ENCODE results near the gene FGF2. TPM values are rescaled to one million over a fixed set of nuclear protein-coding genes. Genes with fewer than 3 reads are reported as not detected.
A peak's percentile ranks its signal among the peaks of the same experiment; 100 is the strongest.

The FGF2 gene
- total RNA-seq, 1 experiment from 2014 or later, result 99.0 TPM

- no peak overlapping the region for H2AK5ac ChIP-seq (ENCODE audit: insufficient read length, low read length)
- H3K9me3 ChIP-seq (ENCODE audit: control insufficient read depth, low read depth, low read length), result no peaks in the 10 kb centered on the region
- no peak overlapping the region for H2AFZ ChIP-seq (ENCODE audit: low read length)
- H2BK20ac ChIP-seq (ENCODE audit: low read depth, low read length, poor library complexity, severe bottlenecking), result no peak overlapping the region
- no peak overlapping the region for H2BK120ac ChIP-seq (ENCODE audit: low read depth, low read length, poor library complexity, severe bottlenecking)
- H4K20me1 ChIP-seq (ENCODE audit: control insufficient read depth, insufficient read depth, insufficient read length), result no peaks in the 10 kb centered on the region
- H3K23me2 ChIP-seq (ENCODE audit: insufficient read length, low read depth, low read length, poor library complexity, severe bottlenecking), result no peaks in the 10 kb centered on the region
- H3K27me3 ChIP-seq (ENCODE audit: insufficient read depth, low read length), result no peaks in the 10 kb centered on the region
- H2BK5ac ChIP-seq (ENCODE audit: insufficient read length, low read length), result no peak overlapping the region
- Mint-ChIP-seq H3K4me1 (peaks cover 24 to 34% of the 10 kb centered on the region in 2 experiments), H3K27me3 (ENCODE audit: low read depth) (no peaks in the 10 kb centered on the region), H3K36me3 (ENCODE audit: insufficient read depth in 1 of 3, low read depth in 3 of 3) (peaks cover 7 to 30% (median 28%) of the 10 kb centered on the region in 3 experiments), H3K27ac (peak overlapping the region in 1 of 3 experiments; percentile 76; a peak in 3 of 7 replicates), H3K4me3 (no peak overlapping the region), H3K9me3 (peaks cover 0 to 3% of the 10 kb centered on the region in 2 experiments; a peak in 2 of 5 replicates)
- no peak overlapping the region for H2BK12ac ChIP-seq (ENCODE audit: insufficient read length, low read depth, low read length)
- H3K14ac ChIP-seq (ENCODE audit: insufficient read depth, low read length), result no peak overlapping the region
- H3K27ac ChIP-seq (ENCODE audit: insufficient read length, low read depth, low read length), result no peak overlapping the region
- no peak overlapping the region for H3K4ac ChIP-seq (ENCODE audit: low read depth, low read length)
- H3K18ac ChIP-seq (ENCODE audit: insufficient read length, low read depth, low read length), result no peak overlapping the region
- DNase-seq, result peak; percentile 71
- H3K79me1 ChIP-seq (ENCODE audit: insufficient read depth, low read depth, low read length, poor library complexity, severe bottlenecking), result no peaks in the 10 kb centered on the region
- H4K91ac ChIP-seq (ENCODE audit: insufficient read length, low read depth, low read length), result no peak overlapping the region
- no peak overlapping the region for H2BK15ac ChIP-seq (ENCODE audit: low read depth, low read length)
- no CpG with 5 or more reads among the region's 7 CpGs for WGBS (ENCODE audit: extremely low coverage, insufficient read length, low lambda C conversion rate)
- no peak overlapping the region for H3K56ac ChIP-seq (ENCODE audit: insufficient read length, low read depth, low read length)
- no peak for TF ChIP-seq CTCF (conservative IDR thresholded peaks at IDR 0.05)
- H3K23ac ChIP-seq (ENCODE audit: insufficient read length, low read depth, low read length), result no peak overlapping the region
- H4K5ac ChIP-seq (ENCODE audit: insufficient read length, low read depth, low read length), result no peak overlapping the region
- no peak overlapping the region for H4K8ac ChIP-seq (replicated peaks; ENCODE audit: insufficient read length, low read depth, low read length)
- no peak overlapping the region for H3T11ph ChIP-seq (ENCODE audit: low read length)
- no peak overlapping the region for H3K9ac ChIP-seq (ENCODE audit: extremely low read depth, insufficient read length, low read length)
- no peaks in the 10 kb centered on the region; the same call in 1 of the 2 replicates for H3K4me1 ChIP-seq (ENCODE audit: insufficient read depth, low read length)
- H3K4me2 ChIP-seq (ENCODE audit: insufficient read depth, insufficient read length, low read length), result no peak overlapping the region
- no peaks in the 10 kb centered on the region for H3K79me2 ChIP-seq (ENCODE audit: insufficient read depth, low read length)
These were observed 73.1 kb downstream of the FGF2 start for GRCh38 chr4:122899682-122900081.

All from H9 (cell line).